CD4-positive, CD25-positive, alpha-beta regulatory T cell (primary cell): ENCODE results near the gene FOXP1. TPM values are rescaled to one million over a fixed set of nuclear protein-coding genes. Genes with fewer than 3 reads are reported as not detected.

Source experiments
- ATAC-seq, 2 donors: fragments of 150-1000 bp; cut with Tn5 transposase; one replicate each; pipeline ENCODE4 v1.10.0; 2021; ENCODE audit warnings: low read depth in 2 of 2, moderate number of reproducible peaks in 2 of 2, moderate library complexity in 1 of 2
- DNase-seq, 3 donors: peaks; one replicate each; pipeline versions ENCODE4 v3.0.0 to v3.0.0-alpha.2; 2012 to 2022; ENCODE audit warnings: mixed read lengths in 1 of 3
- H3K27ac ChIP-seq: one replicate; pipeline ENCODE4 v1.7.0; 2013; ENCODE audit warnings: mild to moderate bottlenecking, low read length; ENCODE audit not compliant: insufficient read depth, poor library complexity, severe bottlenecking
- H3K27me3 ChIP-seq: one replicate; pipeline ENCODE4 v1.7.0; 2013; ENCODE audit warnings: low read length; ENCODE audit not compliant: control insufficient read depth, insufficient read depth
- H3K36me3 ChIP-seq: one replicate; pipeline ENCODE4 v1.7.0; 2013; ENCODE audit warnings: mild to moderate bottlenecking, low read length, moderate library complexity; ENCODE audit not compliant: control insufficient read depth, insufficient read depth
- H3K4me1 ChIP-seq: 2 replicates; pipeline ENCODE4 v1.7.0; 2013; ENCODE audit warnings: mild to moderate bottlenecking, low read length; ENCODE audit not compliant: insufficient read depth, control insufficient read depth, poor library complexity, severe bottlenecking
- H3K4me3 ChIP-seq: one replicate; pipeline ENCODE4 v1.7.0; 2013; ENCODE audit warnings: low read depth, mild to moderate bottlenecking, low read length, moderate library complexity
- H3K9me3 ChIP-seq, 2 experiments: 1 replicate in 1 of 2; 2 replicates in 1 of 2; pipeline ENCODE4 v1.7.0; 2013; ENCODE audit warnings: low read length in 2 of 2, mild to moderate bottlenecking in 1 of 2, moderate library complexity in 1 of 2; ENCODE audit not compliant: control insufficient read depth in 2 of 2
- H3K27ac Mint-ChIP-seq, 3 donors: one replicate each; pipeline ENCODE4 v1.8.0; 2020 to 2022; ENCODE audit warnings: mild to moderate bottlenecking in 3 of 3, mixed read lengths in 3 of 3, moderate library complexity in 2 of 3
- H3K27me3 Mint-ChIP-seq: one replicate; pipeline ENCODE4 v1.8.0; 2022; ENCODE audit warnings: mild to moderate bottlenecking, mixed read lengths
- H3K36me3 Mint-ChIP-seq: one replicate; pipeline ENCODE4 v1.8.0; 2020; ENCODE audit warnings: mixed read lengths
- H3K4me1 Mint-ChIP-seq, 4 donors: one replicate each; pipeline ENCODE4 v1.8.0; 2020 to 2022; ENCODE audit warnings: mixed read lengths in 4 of 4, mild to moderate bottlenecking in 1 of 4
- H3K4me3 Mint-ChIP-seq, 4 donors: one replicate each; pipeline ENCODE4 v1.8.0; 2020 to 2022; ENCODE audit warnings: mild to moderate bottlenecking in 4 of 4, mixed read lengths in 4 of 4, moderate library complexity in 3 of 4
- H3K9me3 Mint-ChIP-seq, 7 donors: one replicate each; pipeline ENCODE4 v1.8.0; 2020 to 2022; ENCODE audit warnings: mixed read lengths in 7 of 7, mild to moderate bottlenecking in 3 of 7, moderate library complexity in 2 of 7
- polyA plus RNA-seq, 4 donors: library from polyadenylated mRNA; unstranded; fragments of 300-500 nt; fragmentation: Illumina TruSeq; gene quantifications; one replicate each; pipeline ENCODE4 v1.2.3, GENCODE V29; 2021
- total RNA-seq: library from RNA; stranded (reverse); gene quantifications from one replicate; pipeline ENCODE4 v1.2.3, GENCODE V29; 2022

Gene FOXP1
- total and polyA plus RNA-seq, 5 donors from 2014 or later: 301 to 599 (median 346) TPM

DNA sequence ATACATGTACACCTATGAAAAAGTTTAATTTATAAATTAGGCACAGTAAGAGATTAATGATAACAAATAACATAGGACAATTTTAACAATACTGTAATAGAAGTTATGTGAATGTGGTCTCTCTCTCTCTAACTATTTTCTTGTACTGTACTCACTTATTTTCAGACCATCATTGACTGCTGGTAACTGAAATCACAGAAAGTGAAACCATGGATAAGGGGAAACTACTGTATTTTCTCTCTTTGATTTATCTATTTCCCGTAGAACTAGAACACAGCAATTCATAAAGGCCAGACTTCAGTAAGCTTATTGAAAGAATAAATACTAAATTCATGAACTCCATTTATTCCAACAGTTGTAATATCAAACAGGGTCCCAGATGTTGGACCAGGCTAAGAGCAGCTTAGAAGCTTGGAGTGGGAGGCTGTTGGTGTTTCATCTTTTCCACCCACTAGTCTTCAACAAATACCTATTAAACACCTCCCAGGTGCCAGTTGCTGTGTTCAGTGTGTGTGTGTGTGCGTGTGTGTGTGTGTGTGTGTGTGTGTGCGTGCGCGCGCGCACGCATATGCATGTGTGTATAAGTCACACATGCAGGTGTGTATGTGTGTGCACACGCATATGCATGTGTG is 235.4 kb downstream of the FOXP1 start:
- H3K9me3 Mint-ChIP-seq: peaks cover 0 to 1% (median 0%) of the 10 kb centered on the region in 7 donors
- Histone ChIP-seq H3K4me3 (peak overlapping the region; percentile 33), H3K9me3 (no peaks in the 10 kb centered on the region), H3K27me3 (no peaks in the 10 kb centered on the region), H3K36me3 (peaks cover 6% of the 10 kb centered on the region), H3K4me1 (peaks cover 3% of the 10 kb centered on the region), H3K27ac (no peak overlapping the region)
- peak overlapping the region; percentile 33 to 91 (median 59) for H3K27ac Mint-ChIP-seq
- ATAC-seq (peak in 1 of 2 donors; percentile 31), DNase-seq (peak in 1 of 3 donors; percentile 39)
- H3K4me3 Mint-ChIP-seq: peak overlapping the region in 3 of 4 donors; percentile 44 to 66 (median 49)
- peaks cover 31 to 73% (median 41%) of the 10 kb centered on the region in 4 donors for H3K4me1 Mint-ChIP-seq
- H3K27me3 Mint-ChIP-seq: no peaks in the 10 kb centered on the region
- peaks cover 30% of the 10 kb centered on the region for H3K36me3 Mint-ChIP-seq

GRCh38 chr3:71346061-71346460 is 237.5 kb downstream of the FOXP1 start:
- peaks cover 0 to 3% (median 0%) of the 10 kb centered on the region in 7 donors for H3K9me3 Mint-ChIP-seq
- Histone ChIP-seq H3K27ac (no peak overlapping the region), H3K27me3 (no peaks in the 10 kb centered on the region), H3K36me3 (peaks cover 17% of the 10 kb centered on the region), H3K4me1 (peaks cover 3% of the 10 kb centered on the region), H3K9me3 (peaks cover 0 to 9% of the 10 kb centered on the region in 2 experiments), H3K4me3 (no peak overlapping the region)
- H3K27me3 Mint-ChIP-seq: no peaks in the 10 kb centered on the region
- DNase-seq: no peak
- peaks cover 22 to 66% (median 36%) of the 10 kb centered on the region in 4 donors for H3K4me1 Mint-ChIP-seq
- H3K36me3 Mint-ChIP-seq: peaks cover 39% of the 10 kb centered on the region
- H3K27ac Mint-ChIP-seq: peak overlapping the region; percentile 75 to 90 (median 79)
- ATAC-seq: no peak
- peak overlapping the region in 1 of 4 donors; percentile 60 for H3K4me3 Mint-ChIP-seq

DNA sequence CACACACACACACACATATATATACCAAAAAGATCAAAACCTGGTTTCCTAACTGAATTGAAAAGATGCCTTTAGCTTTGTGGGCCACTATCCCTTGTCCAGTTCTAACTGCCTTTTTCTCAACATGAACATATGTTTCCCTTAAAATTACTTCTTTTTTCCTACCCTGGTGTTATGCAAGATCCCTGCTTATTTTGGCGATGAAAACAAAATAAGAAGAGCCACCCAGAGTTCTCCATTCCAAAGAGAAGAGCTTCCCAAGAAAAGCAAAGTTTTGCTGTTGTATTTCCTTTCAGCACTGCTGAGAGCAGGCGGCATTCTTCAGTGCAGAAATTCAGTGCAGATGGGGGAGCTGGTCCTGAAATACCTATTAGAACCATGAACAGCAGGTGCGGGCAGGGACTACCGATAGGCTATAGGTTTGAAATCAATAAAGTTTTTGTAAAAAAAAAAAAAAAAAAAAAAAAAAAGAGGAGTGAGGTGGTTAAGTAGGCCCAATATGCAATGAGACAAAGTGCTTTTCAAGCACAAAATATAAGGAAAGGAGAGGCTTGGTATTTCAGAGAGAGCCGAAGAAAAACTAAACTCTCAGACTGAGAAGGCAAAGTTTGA is 238.0 kb downstream of the FOXP1 start:
- H3K9me3 ChIP-seq: peaks cover 0 to 10% of the 10 kb centered on the region in 2 experiments
- no peak overlapping the region for H3K4me3 ChIP-seq
- H3K36me3 ChIP-seq: peaks cover 19% of the 10 kb centered on the region
- H3K27me3 ChIP-seq: no peaks in the 10 kb centered on the region
- Mint-ChIP-seq H3K36me3 (peaks cover 38% of the 10 kb centered on the region), H3K4me3 (peak overlapping the region in 2 of 4 donors; percentile 53 to 60), H3K27me3 (no peaks in the 10 kb centered on the region), H3K9me3 (peaks cover 0 to 5% (median 0%) of the 10 kb centered on the region in 7 donors), H3K27ac (peak overlapping the region; percentile 75 to 90 (median 79)), H3K4me1 (peaks cover 18 to 65% (median 37%) of the 10 kb centered on the region in 4 donors)
- DNase-seq: peak in 1 of 3 donors; percentile 13
- H3K27ac ChIP-seq: no peak overlapping the region
- ATAC-seq: no peak
- peaks cover 3% of the 10 kb centered on the region for H3K4me1 ChIP-seq

DNA sequence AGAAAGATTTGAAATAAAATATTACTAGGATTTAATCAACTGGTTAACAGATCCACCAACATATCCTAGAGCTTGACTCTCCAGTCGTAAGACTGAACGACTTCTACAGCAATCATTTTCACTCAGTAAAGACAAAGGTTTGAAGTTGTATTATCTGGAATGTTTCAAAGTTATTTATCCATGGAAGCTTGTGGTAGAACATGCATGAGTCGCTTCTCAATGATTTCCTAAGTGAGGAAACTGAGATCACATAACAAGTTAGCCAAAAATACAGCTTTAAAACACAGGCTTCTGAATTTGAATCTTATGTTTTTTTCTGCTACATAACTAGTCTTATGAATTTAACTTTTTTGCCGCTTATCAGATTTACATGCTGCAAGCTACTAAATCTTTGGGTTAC is 241.8 kb downstream of the FOXP1 start:
- no peaks in the 10 kb centered on the region for H3K27me3 ChIP-seq
- Mint-ChIP-seq H3K4me1 (peaks cover 28 to 62% (median 33%) of the 10 kb centered on the region in 4 donors), H3K27me3 (no peaks in the 10 kb centered on the region), H3K4me3 (no peak overlapping the region), H3K9me3 (peaks cover 0 to 5% (median 0%) of the 10 kb centered on the region in 7 donors), H3K27ac (peak overlapping the region in 1 of 3 donors; percentile 74), H3K36me3 (peaks cover 36% of the 10 kb centered on the region)
- no peak overlapping the region for H3K4me3 ChIP-seq
- peaks cover 19% of the 10 kb centered on the region for H3K36me3 ChIP-seq
- H3K27ac ChIP-seq: no peak overlapping the region
- peaks cover 0 to 10% of the 10 kb centered on the region in 2 experiments for H3K9me3 ChIP-seq
- no peak for ATAC-seq
- no peak for DNase-seq
- H3K4me1 ChIP-seq: peaks cover 2% of the 10 kb centered on the region

- ATAC-seq (no peak), DNase-seq (no peak)
- peaks cover 43% of the 10 kb centered on the region for H3K36me3 Mint-ChIP-seq
- no peak overlapping the region for H3K4me3 ChIP-seq
- peaks cover 29 to 57% (median 39%) of the 10 kb centered on the region in 4 donors for H3K4me1 Mint-ChIP-seq
- H3K27ac Mint-ChIP-seq: peak overlapping the region in 1 of 3 donors; percentile 12
- peaks cover 0 to 5% (median 0%) of the 10 kb centered on the region in 7 donors for H3K9me3 Mint-ChIP-seq
- peaks cover 2% of the 10 kb centered on the region for H3K4me1 ChIP-seq
- no peak overlapping the region for H3K27ac ChIP-seq
- H3K36me3 ChIP-seq: peaks cover 24% of the 10 kb centered on the region
- H3K27me3 Mint-ChIP-seq: no peaks in the 10 kb centered on the region
- no peaks in the 10 kb centered on the region for H3K27me3 ChIP-seq
- no peak overlapping the region for H3K4me3 Mint-ChIP-seq
- peaks cover 0 to 10% of the 10 kb centered on the region in 2 experiments for H3K9me3 ChIP-seq
Observed at GRCh38 chr3:71339049-71339448, 244.5 kb downstream of the FOXP1 start.

DNA sequence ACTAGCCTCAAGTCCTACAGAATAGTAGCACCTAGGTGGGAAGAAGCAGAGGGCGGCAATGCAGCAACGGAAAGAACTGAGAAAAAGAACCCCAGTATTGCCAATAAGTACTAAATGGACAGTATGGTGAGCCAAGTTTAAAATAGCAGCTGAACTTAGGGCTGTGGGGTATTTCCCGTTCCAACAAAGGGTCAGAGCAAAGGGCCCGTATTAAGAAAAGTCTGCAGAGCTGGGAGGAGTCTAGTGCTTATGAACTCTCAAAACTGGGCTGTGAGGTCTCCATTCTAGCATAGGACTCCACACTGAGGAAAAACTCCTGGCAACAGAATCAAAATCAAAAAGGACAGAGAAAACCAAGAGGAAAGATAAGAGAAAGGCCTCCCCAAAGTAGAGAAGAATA is 250.7 kb downstream of the FOXP1 start:
- Mint-ChIP-seq H3K4me1 (peaks cover 23 to 52% (median 38%) of the 10 kb centered on the region in 4 donors), H3K4me3 (no peak overlapping the region), H3K27ac (peak overlapping the region in 2 of 3 donors; percentile 6 to 37), H3K9me3 (peaks cover 0 to 6% (median 0%) of the 10 kb centered on the region in 7 donors), H3K36me3 (peaks cover 60% of the 10 kb centered on the region), H3K27me3 (no peaks in the 10 kb centered on the region)
- Histone ChIP-seq H3K4me3 (no peak overlapping the region), H3K27ac (no peak overlapping the region), H3K27me3 (no peaks in the 10 kb centered on the region), H3K36me3 (peaks cover 40% of the 10 kb centered on the region), H3K9me3 (no peaks in the 10 kb centered on the region), H3K4me1 (no peaks in the 10 kb centered on the region)
- no peak for ATAC-seq
- DNase-seq: no peak

GRCh38 chr3:71330909-71331308 is 252.6 kb downstream of the FOXP1 start:
- no peaks in the 10 kb centered on the region for H3K27me3 ChIP-seq
- H3K27me3 Mint-ChIP-seq: no peaks in the 10 kb centered on the region
- ATAC-seq (no peak), DNase-seq (no peak)
- peak overlapping the region in 1 of 3 donors; percentile 24 for H3K27ac Mint-ChIP-seq
- no peak overlapping the region for H3K27ac ChIP-seq
- peaks cover 69% of the 10 kb centered on the region for H3K36me3 Mint-ChIP-seq
- H3K9me3 ChIP-seq: no peaks in the 10 kb centered on the region
- H3K9me3 Mint-ChIP-seq: peaks cover 0 to 6% (median 0%) of the 10 kb centered on the region in 7 donors
- H3K4me1 Mint-ChIP-seq: peaks cover 17 to 51% (median 34%) of the 10 kb centered on the region in 4 donors
- H3K4me3 Mint-ChIP-seq: no peak overlapping the region
- H3K4me1 ChIP-seq: no peaks in the 10 kb centered on the region
- H3K36me3 ChIP-seq: peaks cover 40% of the 10 kb centered on the region
- no peak overlapping the region for H3K4me3 ChIP-seq
